ENCODE data around the gene OR4D6. TPM values are rescaled to one million over a fixed set of nuclear protein-coding genes. Genes with fewer than 3 reads are reported as not detected.
"Not testable (repeated sequence)": the region's sequence is repeated elsewhere in the genome, so short reads cannot be mapped to it uniquely, and the experiment has no call there.

The OR4D6 gene
- not detected in 2 replicates for polyA plus RNA-seq (2014; cell fraction: cytosol; rRNA removed)
- polyA plus RNA-seq (2014; cell fraction: nucleus; rRNA removed): not detected in 2 replicates

DNA sequence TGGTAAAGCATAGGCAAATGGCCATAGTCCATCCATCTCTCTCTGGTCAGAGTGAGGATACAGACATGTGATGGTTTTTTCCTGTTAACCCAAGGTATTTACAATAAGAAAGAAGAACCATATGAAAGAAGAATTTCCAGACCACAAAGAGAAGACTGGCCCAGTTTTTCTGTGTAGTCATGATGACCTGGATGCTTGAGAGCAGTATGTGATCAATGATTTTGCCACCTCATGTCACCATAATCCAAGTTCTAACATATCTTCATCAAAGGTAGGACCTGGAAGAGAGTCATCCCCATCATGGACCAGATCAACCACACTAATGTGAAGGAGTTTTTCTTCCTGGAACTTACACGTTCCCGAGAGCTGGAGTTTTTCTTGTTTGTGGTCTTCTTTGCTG lies at the start of gene OR4D6:
OR4D6 (plus strand) TSS at position 301 of the 400 bp plus-strand sequence; CDS start at position 301, 0 bp downstream.
- DNase-seq (ENCODE audit: low spot score): no peak

DNA sequence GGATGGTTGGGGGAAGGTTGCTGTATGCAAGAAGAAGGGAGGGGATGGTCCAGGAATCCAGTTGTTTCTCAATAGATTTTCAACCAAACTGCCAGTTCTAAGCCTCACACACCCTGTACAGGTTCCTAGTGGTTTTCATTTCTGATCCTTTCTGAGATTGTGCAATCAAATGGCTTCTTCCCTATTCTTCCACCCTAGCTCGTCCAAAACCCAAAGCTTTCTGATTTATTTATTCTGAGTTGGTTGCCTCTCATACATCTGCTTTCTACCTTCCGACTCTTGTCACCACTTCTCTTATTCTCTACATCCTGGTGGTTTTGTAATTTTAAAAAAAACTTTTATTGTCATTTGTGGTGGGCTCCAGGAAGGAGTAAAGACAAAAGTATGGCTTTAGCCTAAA lies 43.1 kb upstream of the OR4D6 start:
- no peak for DNase-seq (ENCODE audit: low spot score)

GRCh38 chr11:59415111-59415510 lies 41.6 kb upstream of the OR4D6 start:
- no peak for DNase-seq (ENCODE audit: low spot score)

DNA sequence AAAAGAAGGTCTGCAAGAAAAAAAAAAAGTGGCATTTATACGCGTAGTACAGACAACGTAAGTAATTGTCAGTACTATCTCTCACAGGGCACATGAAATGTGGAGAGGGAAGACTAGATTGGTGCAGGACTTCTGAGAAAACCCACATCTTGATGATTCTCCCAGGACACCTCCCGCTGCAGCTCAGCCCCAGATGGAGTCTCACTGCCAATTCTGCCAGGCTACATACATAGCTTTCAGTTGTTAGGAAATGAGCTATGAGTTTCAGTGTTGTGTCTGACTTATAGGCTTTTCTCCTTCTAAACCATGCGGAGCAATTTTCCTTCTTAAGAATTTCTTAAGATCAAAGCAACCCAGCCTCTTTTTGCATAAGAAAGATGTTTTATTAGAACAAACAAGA lies 40.1 kb upstream of the OR4D6 start:
- DNase-seq (ENCODE audit: low spot score): no peak

GRCh38 chr11:59417023-59417422 lies 39.7 kb upstream of the OR4D6 start:
- DNase-seq (ENCODE audit: low spot score): no peak

GRCh38 chr11:59418156-59418555 lies 38.6 kb upstream of the OR4D6 start:
- DNase-seq (ENCODE audit: low spot score): no peak

GRCh38 chr11:59423835-59424234 lies 32.9 kb upstream of the OR4D6 start:
- DNase-seq (ENCODE audit: low spot score): no peak

DNA sequence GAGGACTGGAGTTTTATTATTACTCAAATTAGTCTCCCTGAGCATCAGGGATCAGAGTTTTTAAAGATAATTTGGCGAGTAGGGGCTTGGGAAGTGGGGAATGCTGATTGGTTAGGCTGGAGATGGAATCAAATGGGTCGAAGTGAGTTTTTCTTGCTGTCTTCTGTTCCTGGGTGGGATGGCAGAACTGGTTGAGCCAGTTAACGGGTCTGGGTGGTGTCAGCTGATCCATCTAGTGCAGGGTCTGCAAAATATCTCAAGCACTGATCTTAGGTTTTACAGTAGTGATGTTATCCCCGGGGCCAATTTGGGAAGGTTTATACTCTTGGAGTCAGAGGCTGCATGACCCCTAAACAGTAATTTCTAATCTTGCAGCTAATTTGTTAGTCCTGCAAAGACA lies 31.6 kb upstream of the OR4D6 start:
- DNase-seq (ENCODE audit: low spot score): no peak

DNA sequence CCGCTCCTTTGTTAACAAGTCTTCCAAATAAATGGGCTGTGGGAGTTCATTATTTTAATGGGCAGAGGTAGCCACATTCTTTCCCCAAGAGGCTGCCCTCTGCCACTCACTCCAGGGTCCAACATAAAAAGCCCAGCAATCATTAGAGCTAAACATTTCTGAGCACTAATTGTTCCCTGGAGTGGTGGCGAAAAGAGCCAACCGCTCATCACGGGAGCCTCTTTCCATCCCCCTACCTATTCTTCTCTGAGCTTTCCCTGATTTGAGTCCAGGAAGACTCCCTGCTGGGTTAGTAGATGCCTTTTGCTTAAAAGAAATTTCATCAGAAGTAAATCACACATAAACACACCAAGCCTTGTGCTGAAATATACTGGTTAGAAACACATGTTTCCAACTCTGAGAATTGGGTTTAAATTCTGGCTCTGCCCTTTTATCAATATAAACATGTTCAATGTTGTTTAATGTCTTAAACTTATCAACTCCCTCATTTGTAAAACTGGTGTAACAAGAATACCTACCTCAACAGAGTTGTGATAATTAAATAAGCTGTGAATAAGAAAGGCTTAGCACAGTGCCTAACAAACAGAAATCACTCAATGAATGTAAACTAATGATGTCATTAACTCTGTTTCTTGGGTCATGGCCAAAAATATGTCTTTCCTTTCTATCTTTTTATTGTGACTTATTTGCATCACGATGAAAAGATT lies 30.2 kb upstream of the OR4D6 start, which contains the start of gene OR5A2:
OR5A2 (minus strand) TSS at position 53 of the 707 bp plus-strand sequence. CDS start 3,460 bp downstream, outside the sequence.
- no peak for DNase-seq (ENCODE audit: low spot score)

- DNase-seq (ENCODE audit: low spot score): no peak
Observed at GRCh38 chr11:59427068-59427382, 29.7 kb upstream of the OR4D6 start.

- peak; percentile 34 for DNase-seq (ENCODE audit: low spot score)
Observed at GRCh38 chr11:59429924-59430516, 26.7 kb upstream of the OR4D6 start.

- DNase-seq (ENCODE audit: low spot score): no peak
Observed at GRCh38 chr11:59436169-59436568, 20.6 kb upstream of the OR4D6 start, which contains the start of gene OR5A1. Gene OR5A1, plus strand, starts transcription at chr11:59436469. Its CDS starts 6,700 bp downstream, at chr11:59443169.

DNA sequence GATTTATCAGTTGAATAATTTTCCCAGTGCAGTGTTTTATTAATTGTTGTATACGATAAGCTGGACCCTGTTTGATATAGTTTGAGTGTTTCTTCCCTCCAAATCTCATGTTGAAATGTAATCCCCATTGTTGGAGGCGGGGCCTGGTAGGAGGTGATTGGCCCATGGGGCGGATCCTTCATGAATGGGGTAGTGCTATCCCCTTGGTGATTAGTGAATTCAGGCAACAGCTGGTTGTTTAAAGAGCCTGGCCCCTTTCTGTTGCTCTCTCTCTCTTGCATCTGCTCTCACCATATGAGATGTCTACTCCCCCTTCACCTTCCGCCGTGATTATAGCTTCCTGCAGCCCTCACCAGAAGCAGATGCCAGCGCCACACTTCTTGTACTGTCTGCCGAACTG lies 19.0 kb upstream of the OR4D6 start:
- DNase-seq (ENCODE audit: low spot score): no peak

DNA sequence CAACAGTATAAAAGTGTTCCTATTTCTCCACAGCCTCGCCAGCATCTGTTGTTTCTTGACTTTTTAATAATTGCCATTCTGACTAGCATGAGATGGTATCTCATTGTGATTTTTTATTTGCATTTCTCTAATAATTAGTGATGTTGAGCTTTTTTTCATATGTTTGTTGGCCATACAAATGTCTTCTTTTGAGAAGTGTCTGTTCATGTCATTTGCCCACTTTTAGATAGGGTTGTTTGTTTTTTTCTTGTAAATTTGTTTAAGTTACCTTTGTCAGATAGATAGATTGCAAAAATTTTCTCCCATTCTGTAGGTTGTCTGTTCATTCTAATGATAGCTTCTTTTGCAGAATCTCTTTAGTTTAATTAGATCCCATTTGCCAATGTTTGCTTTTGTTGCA lies 11.1 kb upstream of the OR4D6 start:
- DNase-seq (ENCODE audit: low spot score): not testable (repeated sequence)

GRCh38 chr11:59448484-59448883 lies 8.3 kb upstream of the OR4D6 start:
- DNase-seq (ENCODE audit: low spot score): no peak

DNA sequence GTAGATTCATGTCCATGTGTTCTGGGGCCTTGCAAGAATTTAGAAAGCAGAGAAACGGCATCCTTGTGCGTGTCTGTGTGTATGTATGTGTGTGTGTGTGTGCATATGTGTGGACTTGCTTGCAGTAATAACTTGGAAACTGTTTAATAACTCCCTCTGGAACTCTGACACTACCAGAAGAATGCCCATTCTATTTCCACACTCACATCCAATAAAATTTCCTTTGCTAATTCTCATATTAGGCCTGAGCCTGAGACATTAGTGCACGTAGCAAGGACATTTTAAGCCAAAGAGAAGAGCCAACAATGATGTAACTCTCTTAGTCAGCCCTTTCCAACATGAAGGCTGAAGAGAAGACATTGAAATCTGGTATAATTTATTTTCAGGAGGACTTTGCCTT lies 3.2 kb downstream of the OR4D6 start:
- no peak for DNase-seq (ENCODE audit: low spot score)

- DNase-seq (ENCODE audit: low spot score): no peak
Observed at GRCh38 chr11:59463190-59463641, 6.5 kb downstream of the OR4D6 start.

GRCh38 chr11:59473015-59473414 lies 16.3 kb downstream of the OR4D6 start, which contains the start of gene OR4D10:
Gene OR4D10, plus strand, starts transcription at chr11:59473315. Its CDS starts 4,115 bp downstream, at chr11:59477430.
- DNase-seq (ENCODE audit: low spot score): no peak

- no peak for DNase-seq (ENCODE audit: low spot score)
Observed at GRCh38 chr11:59475176-59475575, 18.4 kb downstream of the OR4D6 start.

DNA sequence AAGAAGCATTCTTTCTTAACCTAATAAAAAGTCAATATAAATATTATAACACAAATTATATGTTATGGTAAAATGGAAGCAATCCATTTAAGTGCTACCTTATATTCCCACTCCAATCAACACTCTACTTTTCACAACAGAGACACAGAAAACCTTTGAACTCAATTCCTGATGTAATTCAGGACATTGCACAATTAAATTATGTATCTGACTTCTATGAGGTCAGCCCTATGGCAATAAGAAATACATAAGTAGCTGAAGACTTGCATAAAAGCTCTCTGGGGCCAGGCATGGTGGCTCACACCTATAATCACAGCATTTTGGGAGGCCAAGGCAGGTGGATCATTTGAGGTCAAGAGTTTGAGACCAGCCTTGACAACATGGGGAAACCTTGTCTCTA lies 23.1 kb downstream of the OR4D6 start:
- no peak for DNase-seq (ENCODE audit: low spot score)

DNA sequence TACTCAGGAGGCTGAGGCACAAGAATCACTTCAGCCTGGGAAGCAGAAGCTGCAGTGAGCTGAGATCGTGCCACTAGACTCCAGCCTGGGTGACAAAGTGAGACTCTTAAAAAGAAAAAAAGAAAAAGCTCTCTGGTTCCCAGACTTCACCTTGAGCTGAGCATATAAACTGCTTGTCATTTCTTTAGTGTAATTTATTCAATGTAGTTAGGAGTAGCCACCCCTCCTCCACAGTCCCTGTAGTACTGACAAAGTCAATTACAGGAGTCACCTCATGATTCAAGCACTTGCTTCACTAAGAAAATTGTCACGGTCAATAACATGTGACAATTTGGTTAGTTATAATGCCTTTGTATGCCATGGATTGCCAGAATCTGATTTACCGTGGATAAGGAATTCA lies 23.6 kb downstream of the OR4D6 start:
- no peak for DNase-seq (ENCODE audit: low spot score)

- DNase-seq (ENCODE audit: low spot score): no peak
Observed at GRCh38 chr11:59501931-59502330, 45.2 kb downstream of the OR4D6 start.

- no peak for DNase-seq (ENCODE audit: low spot score)
Observed at GRCh38 chr11:59503276-59503675, 46.5 kb downstream of the OR4D6 start, which contains the start of gene OR4D11. Gene OR4D11, plus strand, starts transcription at chr11:59503576. Its CDS starts 0 bp downstream, at chr11:59503576.

All from SK-N-DZ (cell line).